Upper lobe of left lung (tissue), 4 donors: Measurements from ENCODE around the gene AJUBA.

Experiments used
- CTCF ChIP-seq, 6 experiments: fragments of 450-650 bp in 4 of 6; fragments of 200-600 bp in 2 of 6; sonication (generic) in 2 of 6; IDR thresholded peaks; one replicate each; pipeline ENCODE4 v1.5.1; 2016 to 2019; ENCODE audit warnings: antibody characterized with exemption in 6 of 6
- EP300 ChIP-seq, 4 donors: sonication (generic); formaldehyde crosslinking; IDR thresholded peaks; one replicate each; pipeline ENCODE4 v1.5.1; 2017; ENCODE audit warnings: antibody characterized with exemption in 4 of 4, control low read depth in 2 of 4
- POLR2A ChIP-seq, 4 donors: fragments of 450-650 bp; IDR thresholded peaks; one replicate each; pipeline ENCODE4 v1.5.1; 2016 to 2017; ENCODE audit warnings: antibody characterized with exemption in 4 of 4, mild to moderate bottlenecking in 2 of 4
- POLR2AphosphoS5 ChIP-seq, 2 donors: sonication (generic); formaldehyde crosslinking; IDR thresholded peaks; one replicate each; pipeline ENCODE4 v1.5.1; 2017; ENCODE audit warnings: antibody characterized with exemption in 2 of 2

GRCh38 chr14:22998329-22999012 lies 16.1 kb upstream of the AJUBA start:
- TF ChIP-seq CTCF (IDR thresholded peaks at IDR 0.05) = no peak
- no peak for TF ChIP-seq POLR2AphosphoS5 (IDR thresholded peaks at IDR 0.05)
- no peak for TF ChIP-seq EP300 (IDR thresholded peaks at IDR 0.05)
- no peak for TF ChIP-seq POLR2A (IDR thresholded peaks at IDR 0.05)
